GM21367 (cell line): ENCODE measurements around the gene TMEM169.
A peak's percentile ranks its signal among the peaks of the same experiment; 100 is the strongest.

ENCODE experiments used
- ATAC-seq: cut with Tn5 transposase; IDR thresholded peaks from one replicate; pipeline ENCODE4 v1.9.1; 2021; ENCODE audit not compliant: unreplicated experiment

Gene TMEM169

GRCh38 chr2:216081487-216082116 lies at the start of gene TMEM169, which contains the start of gene PECR:
TSS of gene TMEM169 (plus strand) at chr2:216081919. CDS start at chr2:216095964, 14,045 bp downstream.
TSS of gene PECR (minus strand) at chr2:216081809. CDS start at chr2:216081741, 68 bp downstream.
- ATAC-seq = peak; percentile 86

GRCh38 chr2:216031960-216032689 lies 49.6 kb upstream of the TMEM169 start:
- peak; percentile 69 for ATAC-seq

GRCh38 chr2:216033403-216033802 lies 48.3 kb upstream of the TMEM169 start:
- peak; percentile 32 for ATAC-seq

GRCh38 chr2:216034065-216034464 lies 47.7 kb upstream of the TMEM169 start:
- no peak for ATAC-seq

- ATAC-seq = no peak
These were observed 41.8 kb upstream of the TMEM169 start for GRCh38 chr2:216039918-216040317.

GRCh38 chr2:216041438-216041837 lies 40.3 kb upstream of the TMEM169 start:
- no peak for ATAC-seq

GRCh38 chr2:216043949-216044348 lies 37.8 kb upstream of the TMEM169 start:
- no peak for ATAC-seq

GRCh38 chr2:216044883-216045486 lies 36.7 kb upstream of the TMEM169 start:
- peak; percentile 88 for ATAC-seq

- no peak for ATAC-seq
These were observed 34.3 kb upstream of the TMEM169 start for GRCh38 chr2:216047397-216047796.

GRCh38 chr2:216049452-216049851 lies 32.3 kb upstream of the TMEM169 start:
- ATAC-seq = no peak

- no peak for ATAC-seq
These were observed 30.4 kb upstream of the TMEM169 start for GRCh38 chr2:216051350-216051749.

GRCh38 chr2:216052420-216052819 lies 29.3 kb upstream of the TMEM169 start:
- ATAC-seq = no peak

- ATAC-seq = no peak
These were observed 26.0 kb upstream of the TMEM169 start for GRCh38 chr2:216055680-216056079.

GRCh38 chr2:216056739-216057138 lies 25.0 kb upstream of the TMEM169 start:
- ATAC-seq = peak; percentile 25

GRCh38 chr2:216057688-216058193 lies 24.0 kb upstream of the TMEM169 start:
- ATAC-seq = peak; percentile 87

GRCh38 chr2:216059233-216059834 lies 22.4 kb upstream of the TMEM169 start:
- no peak for ATAC-seq

GRCh38 chr2:216064014-216064630 lies 17.6 kb upstream of the TMEM169 start:
- no peak for ATAC-seq

- no peak for ATAC-seq
These were observed 17.1 kb upstream of the TMEM169 start for GRCh38 chr2:216064665-216065064.

GRCh38 chr2:216066230-216066629 lies 15.5 kb upstream of the TMEM169 start:
- ATAC-seq = no peak

- ATAC-seq = no peak
These were observed 12.7 kb upstream of the TMEM169 start for GRCh38 chr2:216069028-216069427.

- ATAC-seq = no peak
These were observed 11.5 kb upstream of the TMEM169 start for GRCh38 chr2:216070195-216070594.
